IMR-90 (cell line): ENCODE data around the gene ACAN. TPM values are rescaled to one million over a fixed set of nuclear protein-coding genes. Genes with fewer than 3 reads are reported as not detected.

Experiments
- ATAC-seq: fragments of 200-7000 bp; cut with Tn5 transposase; 2 replicates; pipeline ENCODE4 v1.9.1; 2020; ENCODE audit warnings: low read depth, mild to moderate bottlenecking, moderate library complexity
- BruUV-seq: library from RNA; stranded (reverse); fragments of 400-500 nt; replicated peaks from 2 replicates; lab custom pipeline; 2021; lab: Mats Ljungman, UMichigan
- CTCF ChIA-PET: fragments of 300-600 bp; formaldehyde crosslinking; extraction: SDS; loops from one replicate; lab custom pipeline; 2021; ENCODE audit warnings: antibody characterized with exemption; lab: Yijun Ruan, JAX
- POLR2A ChIA-PET: fragments of 300-600 bp; sonication (Branson Sonifier 250); formaldehyde crosslinking; loops from one replicate; lab custom pipeline; 2022; ENCODE audit warnings: antibody characterized with exemption; ENCODE audit not compliant: unreplicated experiment; lab: Charles Lee
- DNase-seq: peaks from one replicate; pipeline ENCODE4 v3.0.0; 2013
- H2AFZ ChIP-seq: replicated peaks from 2 replicates; pipeline ENCODE3; 2013; ENCODE audit warnings: low read length, mild to moderate bottlenecking; ENCODE audit not compliant: poor library complexity
- H2AK5ac ChIP-seq: 2 replicates; pipeline ENCODE4 v1.6.1; 2013; ENCODE audit warnings: low read depth, low read length, inconsistent platforms
- H2AK9ac ChIP-seq: replicated peaks from 2 replicates; pipeline ENCODE3; 2013; ENCODE audit warnings: mild to moderate bottlenecking, low read depth, low read length, moderate library complexity; ENCODE audit not compliant: poor library complexity
- H2BK120ac ChIP-seq: 2 replicates; pipeline ENCODE4 v1.6.1; 2013; ENCODE audit warnings: low read depth, low read length, inconsistent platforms
- H2BK15ac ChIP-seq: 3 replicates; pipeline ENCODE4 v1.6.1; 2013; ENCODE audit warnings: low read depth, low read length, inconsistent platforms
- H2BK20ac ChIP-seq: 2 replicates; pipeline ENCODE4 v1.6.1; 2013; ENCODE audit warnings: low read depth, mild to moderate bottlenecking, inconsistent platforms, low read length, moderate library complexity
- H2BK5ac ChIP-seq: 2 replicates; pipeline ENCODE4 v1.6.1; 2013; ENCODE audit warnings: mild to moderate bottlenecking, low read depth, low read length, inconsistent platforms; ENCODE audit not compliant: poor library complexity, severe bottlenecking
- H3K14ac ChIP-seq: replicated peaks from 2 replicates; pipeline ENCODE4 v1.6.1; 2013; ENCODE audit warnings: low read depth, low read length, inconsistent platforms
- H3K18ac ChIP-seq: 2 replicates; pipeline ENCODE4 v1.6.1; 2013; ENCODE audit warnings: low read depth, low read length, control low read depth
- H3K23ac ChIP-seq: 2 replicates; pipeline ENCODE4 v1.6.1; 2013; ENCODE audit warnings: low read depth, low read length, inconsistent platforms
- H3K27ac ChIP-seq: 2 replicates; pipeline ENCODE4 v1.5.1; 2013; ENCODE audit warnings: mild to moderate bottlenecking, control low read depth, low read length; ENCODE audit not compliant: insufficient read depth
- H3K27me3 ChIP-seq: 2 replicates; pipeline ENCODE4 v1.6.1; 2013; ENCODE audit warnings: low read length; ENCODE audit not compliant: control insufficient read depth, insufficient read depth
- H3K36me3 ChIP-seq: 2 replicates; pipeline ENCODE4 v1.6.1; 2013; ENCODE audit warnings: low read length, mixed read lengths; ENCODE audit not compliant: control insufficient read depth, insufficient read depth
- H3K4ac ChIP-seq: 2 replicates; pipeline ENCODE4 v1.6.1; 2013; ENCODE audit warnings: low read depth, low read length, inconsistent platforms
- H3K4me1 ChIP-seq: 2 replicates; pipeline ENCODE4 v1.6.1; 2013; ENCODE audit warnings: low read length, mixed read lengths; ENCODE audit not compliant: control insufficient read depth, insufficient read depth
- H3K4me2 ChIP-seq: 2 replicates; pipeline ENCODE4 v1.6.1; 2013; ENCODE audit warnings: low read depth, mild to moderate bottlenecking, control low read depth, low read length, moderate library complexity
- H3K4me3 ChIP-seq: 2 replicates; pipeline ENCODE4 v1.5.1; 2013; ENCODE audit warnings: low read depth, mild to moderate bottlenecking, control low read depth, low read length, moderate library complexity; ENCODE audit not compliant: insufficient read depth
- H3K56ac ChIP-seq: 2 replicates; pipeline ENCODE4 v1.6.1; 2013; ENCODE audit warnings: low read length, inconsistent platforms; ENCODE audit not compliant: insufficient read depth; ENCODE audit errors: extremely low read depth
- H3K79me1 ChIP-seq, 2 experiments: 2 replicates each; pipeline ENCODE4 v1.6.1; 2013; ENCODE audit warnings: low read length in 2 of 2, inconsistent platforms in 1 of 2, low read depth in 1 of 2
- H3K9ac ChIP-seq: 2 replicates; pipeline ENCODE4 v1.6.1; 2013; ENCODE audit warnings: low read depth, low read length, control low read depth
- H3K9me1 ChIP-seq: 2 replicates; pipeline ENCODE4 v1.6.1; 2013; ENCODE audit warnings: low read length, inconsistent platforms; ENCODE audit not compliant: insufficient read depth
- H3K9me3 ChIP-seq: 2 replicates; pipeline ENCODE4 v1.6.1; 2013; ENCODE audit warnings: low read length; ENCODE audit not compliant: control insufficient read depth, insufficient read depth
- H4K20me1 ChIP-seq: 2 replicates; pipeline ENCODE4 v1.6.1; 2013; ENCODE audit warnings: low read length, inconsistent platforms; ENCODE audit not compliant: insufficient read depth
- H4K5ac ChIP-seq: 2 replicates; pipeline ENCODE4 v1.6.1; 2013; ENCODE audit warnings: mild to moderate bottlenecking, low read depth, low read length, control low read depth
- H4K8ac ChIP-seq, 2 experiments: 2 replicates each; pipeline ENCODE4 v1.6.1; 2013; ENCODE audit warnings: low read depth in 2 of 2, low read length in 2 of 2, control low read depth in 1 of 2, inconsistent platforms in 1 of 2
- H4K91ac ChIP-seq: 2 replicates; pipeline ENCODE4 v1.6.1; 2013; ENCODE audit warnings: low read depth, low read length, inconsistent platforms; ENCODE audit not compliant: insufficient read depth
- BHLHE40 ChIP-seq: fragments of 150-350 bp; IDR thresholded peaks from 2 replicates; pipeline ENCODE4 v1.6.1; 2016; ENCODE audit warnings: mild to moderate bottlenecking, low read depth, low read length
- CEBPB ChIP-seq: IDR thresholded peaks from 2 replicates; pipeline ENCODE4 v1.6.1; 2012; ENCODE audit warnings: low read depth, low read length, improper control_type of control experiment
- CHD1 ChIP-seq: IDR thresholded peaks from 2 replicates; pipeline ENCODE4 v1.6.1; 2012; ENCODE audit warnings: low read depth, low read length, improper control_type of control experiment
- CTCF ChIP-seq: conservative IDR thresholded peaks from 2 replicates; pipeline ENCODE4 v1.5.1; 2012; ENCODE audit warnings: mild to moderate bottlenecking, low read depth, low read length, improper control_type of control experiment
- ELK1 ChIP-seq: fragments of 150-350 bp; IDR thresholded peaks from 2 replicates; pipeline ENCODE4 v1.6.1; 2016; ENCODE audit warnings: low read depth, mild to moderate bottlenecking, low read length, moderate library complexity, borderline replicate concordance
- FOS ChIP-seq: fragments of 150-350 bp; IDR thresholded peaks from 2 replicates; pipeline ENCODE4 v1.6.1; 2016; ENCODE audit warnings: low read depth, low read length
- MAFK ChIP-seq: IDR thresholded peaks from 2 replicates; pipeline ENCODE4 v1.6.1; 2012; ENCODE audit warnings: low read depth, low read length, improper control_type of control experiment
- MAZ ChIP-seq: IDR thresholded peaks from 2 replicates; pipeline ENCODE4 v1.6.1; 2012; ENCODE audit warnings: low read depth, mild to moderate bottlenecking, low read length, improper control_type of control experiment, moderate library complexity, borderline replicate concordance
- MXI1 ChIP-seq: IDR thresholded peaks from 2 replicates; pipeline ENCODE4 v1.6.1; 2012; ENCODE audit warnings: low read depth, mild to moderate bottlenecking, low read length, moderate library complexity, borderline replicate concordance
- NFE2L2 ChIP-seq: fragments of 150-350 bp; IDR thresholded peaks from 2 replicates; pipeline ENCODE4 v1.6.1; 2016; ENCODE audit warnings: low read depth, mild to moderate bottlenecking, low read length
- POLR2A ChIP-seq: IDR thresholded peaks from 2 replicates; pipeline ENCODE4 v1.6.1; 2012; ENCODE audit warnings: mild to moderate bottlenecking, low read depth, low read length
- RAD21 ChIP-seq: IDR thresholded peaks from 2 replicates; pipeline ENCODE4 v1.6.1; 2012; ENCODE audit warnings: low read length, improper control_type of control experiment
- RCOR1 ChIP-seq: IDR thresholded peaks from 2 replicates; pipeline ENCODE4 v1.6.1; 2012; ENCODE audit warnings: mild to moderate bottlenecking, low read length, improper control_type of control experiment; ENCODE audit not compliant: insufficient replicate concordance
- RFX5 ChIP-seq: IDR thresholded peaks from 2 replicates; pipeline ENCODE4 v1.8.0; 2012; ENCODE audit warnings: low read depth, mild to moderate bottlenecking, low read length, moderate library complexity
- SMC3 ChIP-seq: fragments of 150-350 bp; IDR thresholded peaks from 2 replicates; pipeline ENCODE4 v1.6.1; 2016; ENCODE audit warnings: low read depth, mild to moderate bottlenecking, antibody characterized with exemption, low read length, moderate library complexity
- USF2 ChIP-seq: fragments of 150-350 bp; IDR thresholded peaks from 2 replicates; pipeline ENCODE4 v1.6.1; 2017; ENCODE audit warnings: mild to moderate bottlenecking, antibody characterized with exemption, low read length, low read depth
- WGBS, 2 experiments: methylation state at CpG; one replicate each; pipeline versions ENCODE4 v1.1.5 to v1.1.7; 2013; ENCODE audit warnings: missing lambda C conversion rate in 2 of 2; ENCODE audit not compliant: insufficient read length in 1 of 2; ENCODE audit errors: extremely low coverage in 2 of 2; 5-methylcytosine and 5-hydroxymethylcytosine counted together
- dilution Hi-C: fragments of 300-500 bp; cut with HindIII; formaldehyde crosslinking; loops from one replicate; pipeline ENCODE4 v1.14.3; 2018; ENCODE audit warnings: low sequenced_read_pairs; ENCODE audit not compliant: unreplicated experiment
- in situ Hi-C: fragments of 300-500 bp; cut with MboI; formaldehyde crosslinking; loops from 3 replicates; pipeline ENCODE4 v1.14.3; 2019; ENCODE audit warnings: low sequenced_read_pairs, inconsistent platforms, mixed read lengths
- intact Hi-C: fragments of 100-400 bp; cut with micrococcal nuclease; formaldehyde crosslinking; loops from 2 replicates; pipeline ENCODE4 v1.10.0; 2022
- polyA plus RNA-seq, 3 experiments: library from polyadenylated mRNA; depleted of rRNA; stranded (reverse); fragments of >200 nt; gene quantifications; 2 replicates each; pipeline ENCODE4 v1.2.3, GENCODE V29; 2012; ENCODE audit warnings: low replicate concordance in 1 of 3
- total RNA-seq: library from RNA; depleted of rRNA; stranded (reverse); fragments of >200 nt; gene quantifications from 2 replicates; pipeline ENCODE4 v1.2.3, GENCODE V29; 2012

ACAN gene
- total and polyA plus RNA-seq, 2 of the 4 experiments (the other 2 are of a cell fraction), result 0.54 to 0.96 TPM

- no peak overlapping the region for H3K4me2 ChIP-seq
These were observed 40.1 kb downstream of the ACAN start for GRCh38 chr15:88843334-88843733.

More at GRCh38 chr15:88843334-88843733, 40.1 kb downstream of the ACAN start:
- dilution Hi-C loops, result no loop called here
- Histone ChIP-seq H3K56ac (no peak overlapping the region), H4K8ac (no peak overlapping the region), H2BK5ac (no peak overlapping the region), H4K5ac (no peak overlapping the region), H3K9me3 (no peaks in the 10 kb centered on the region), H3K27ac (no peak overlapping the region), H3K4ac (no peak overlapping the region), H3K9ac (no peak overlapping the region), H4K20me1 (no peaks in the 10 kb centered on the region), H3K9me1 (no peaks in the 10 kb centered on the region), H3K27me3 (peaks cover 17% of the 10 kb centered on the region), H2AK5ac (no peak overlapping the region), H2BK120ac (no peak overlapping the region), H3K36me3 (no peaks in the 10 kb centered on the region), H4K91ac (no peak overlapping the region), H3K4me1 (no peaks in the 10 kb centered on the region), H3K14ac (no peak overlapping the region), H3K23ac (no peak overlapping the region), H3K4me3 (no peak overlapping the region), H2AFZ (no peak overlapping the region), H2BK20ac (no peak overlapping the region), H3K18ac (no peak overlapping the region), H3K79me1 (no peaks in the 10 kb centered on the region), H2BK15ac (no peak overlapping the region), H2AK9ac (no peak overlapping the region)
- ChIA-PET POLR2A (no interaction called here), CTCF (no interaction called here)
- ATAC-seq, result no peak
- TF ChIP-seq CHD1 (no peak), RFX5 (no peak), RCOR1 (no peak), POLR2A (no peak), CEBPB (no peak), MAFK (no peak), NFE2L2 (no peak), CTCF (no peak), USF2 (no peak), RAD21 (no peak), MAZ (no peak), FOS (no peak), SMC3 (no peak), ELK1 (no peak), BHLHE40 (no peak), MXI1 (no peak)
- WGBS, 2 experiments, result 89% methylated on average over 5 of the region's 21 CpGs; no CpG with 5 or more reads in 1 of the 2 experiments
- in situ Hi-C loops, result loop anchor here (25.0 kb wide), 2 partner anchors 181 to 356 kb away; no protein-coding TSS in a partner anchor
- DNase-seq, result no peak
- intact Hi-C loops, result no loop called here
- no TSS peak for BruUV-seq
